IgD-negative memory B cell (primary cell): Measurements from ENCODE around the gene CELA3A. TPM values are rescaled to one million over a fixed set of nuclear protein-coding genes. Genes with fewer than 3 reads are reported as not detected.
A peak's percentile ranks its signal among the peaks of the same experiment; 100 is the strongest.

Experiments
- H3K27ac Mint-ChIP-seq, 3 donors: one replicate each; pipeline ENCODE4 v1.8.0; 2020 to 2022; ENCODE audit warnings: mild to moderate bottlenecking in 3 of 3, mixed read lengths in 3 of 3, moderate library complexity in 1 of 3
- H3K27me3 Mint-ChIP-seq: one replicate; pipeline ENCODE4 v1.8.0; 2021; ENCODE audit warnings: mixed read lengths
- H3K36me3 Mint-ChIP-seq: one replicate; pipeline ENCODE4 v1.8.0; 2020; ENCODE audit warnings: mild to moderate bottlenecking, mixed read lengths
- H3K4me1 Mint-ChIP-seq, 3 donors: one replicate each; pipeline ENCODE4 v1.8.0; 2020 to 2022; ENCODE audit warnings: mixed read lengths in 3 of 3, mild to moderate bottlenecking in 1 of 3
- H3K4me3 Mint-ChIP-seq, 4 donors: one replicate each; pipeline ENCODE4 v1.8.0; 2020 to 2022; ENCODE audit warnings: mild to moderate bottlenecking in 4 of 4, mixed read lengths in 4 of 4, moderate library complexity in 3 of 4
- H3K9me3 Mint-ChIP-seq, 3 donors: one replicate each; pipeline ENCODE4 v1.8.0; 2020 to 2021; ENCODE audit warnings: mixed read lengths in 3 of 3, mild to moderate bottlenecking in 1 of 3
- polyA plus RNA-seq: library from polyadenylated mRNA; unstranded; fragments of 300-500 nt; fragmentation: Illumina TruSeq; gene quantifications from one replicate; pipeline ENCODE4 v1.2.3, GENCODE V29; 2021

CELA3A gene
- polyA plus RNA-seq, 1 donor from 2014 or later: not detected

DNA sequence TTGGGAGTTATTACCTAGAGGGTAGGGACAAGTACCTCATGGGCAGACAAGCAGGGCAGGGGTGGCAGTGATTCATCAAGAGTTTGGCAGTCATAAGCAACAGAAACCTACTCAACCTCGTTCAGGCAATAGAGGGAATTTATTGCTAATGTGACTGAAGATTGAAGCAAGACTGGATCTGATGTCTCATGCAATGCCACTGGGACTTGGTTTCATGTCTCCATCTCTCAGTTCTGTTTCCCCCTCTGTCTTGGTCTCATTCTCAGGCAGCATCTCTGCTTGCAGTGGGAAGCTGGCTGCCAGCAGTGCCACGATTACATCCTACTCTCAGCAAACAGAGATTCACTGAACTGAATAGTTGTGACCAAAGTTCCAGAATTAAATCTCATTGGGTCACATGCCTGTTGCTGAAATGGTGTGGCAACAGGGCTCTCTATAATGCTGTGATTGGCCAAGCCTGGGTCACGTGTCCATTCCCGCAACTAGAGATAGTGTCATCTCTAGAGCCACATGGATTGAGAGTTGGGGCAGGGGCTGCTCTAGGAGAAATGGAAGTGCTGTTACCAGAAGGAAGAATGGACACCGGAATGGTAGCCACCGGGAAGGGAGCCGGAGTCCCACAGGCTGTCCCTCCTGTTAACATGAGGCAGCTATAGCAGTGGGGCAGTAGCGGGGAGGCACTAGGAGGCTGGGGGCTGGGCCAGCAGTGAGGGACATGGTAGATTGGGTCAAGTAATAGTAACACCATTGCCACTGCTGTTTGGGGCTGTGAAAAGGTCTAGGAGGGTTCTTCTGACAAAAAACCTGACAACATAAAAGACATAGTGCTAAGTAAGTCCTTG lies 47.1 kb downstream of the CELA3A start:
- Mint-ChIP-seq H3K36me3 (peaks cover 2% of the 10 kb centered on the region), H3K27ac (peak overlapping the region in 2 of 3 donors; percentile 36 to 87), H3K4me1 (peaks cover 11 to 21% (median 19%) of the 10 kb centered on the region in 3 donors), H3K9me3 (peaks cover 0 to 6% (median 4%) of the 10 kb centered on the region in 3 donors), H3K27me3 (no peaks in the 10 kb centered on the region), H3K4me3 (peak overlapping the region in 1 of 4 donors; percentile 72)

DNA sequence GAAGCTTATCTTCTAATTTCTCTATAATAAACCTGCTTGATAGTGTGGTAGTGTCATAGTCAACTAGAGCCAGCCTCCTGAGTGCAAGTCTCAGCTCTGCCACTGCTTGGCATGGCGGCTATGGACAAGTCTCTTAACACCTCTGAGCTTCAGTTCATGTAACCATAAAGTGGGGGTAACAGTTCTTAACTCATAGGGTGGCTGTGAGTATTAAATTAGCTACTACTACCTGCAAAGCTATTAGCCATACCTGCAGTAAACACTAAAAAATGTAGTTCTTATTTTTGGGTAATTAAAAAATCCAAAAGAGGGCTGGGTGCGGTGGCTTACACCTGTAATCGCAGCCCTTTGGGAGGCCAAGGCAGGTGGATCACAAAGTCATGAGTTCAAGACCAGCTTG lies 48.9 kb downstream of the CELA3A start:
- peak overlapping the region in 1 of 3 donors; percentile 75 for H3K27ac Mint-ChIP-seq
- peak overlapping the region in 1 of 4 donors; percentile 71 for H3K4me3 Mint-ChIP-seq
- peaks cover 0 to 3% (median 2%) of the 10 kb centered on the region in 3 donors for H3K9me3 Mint-ChIP-seq
- H3K4me1 Mint-ChIP-seq: peaks cover 12 to 23% (median 23%) of the 10 kb centered on the region in 3 donors
- peaks cover 6% of the 10 kb centered on the region for H3K36me3 Mint-ChIP-seq
- no peaks in the 10 kb centered on the region for H3K27me3 Mint-ChIP-seq

- Mint-ChIP-seq H3K27ac (peak overlapping the region; percentile 94 to 96 (median 95)), H3K4me3 (peak overlapping the region; percentile 85 to 96 (median 90)), H3K4me1 (peaks cover 17 to 33% (median 30%) of the 10 kb centered on the region in 3 donors), H3K36me3 (peaks cover 8% of the 10 kb centered on the region), H3K9me3 (no peaks in the 10 kb centered on the region), H3K27me3 (no peaks in the 10 kb centered on the region)
Observed at GRCh38 chr1:22051607-22052114, 50.2 kb downstream of the CELA3A start.

- peaks cover 23 to 39% (median 36%) of the 10 kb centered on the region in 3 donors for H3K4me1 Mint-ChIP-seq
Observed at GRCh38 chr1:22052115-22053016, 50.9 kb downstream of the CELA3A start, which contains the start of gene CDC42. CDC42 (plus strand) TSS chr1:22052709; CDS start chr1:22078479, 25,770 bp downstream.

GRCh38 chr1:22053017-22053860 lies 51.8 kb downstream of the CELA3A start:
- Mint-ChIP-seq H3K36me3 (peaks cover 8% of the 10 kb centered on the region), H3K27ac (peak overlapping the region; percentile 96 to 97 (median 96)), H3K9me3 (no peaks in the 10 kb centered on the region), H3K27me3 (no peaks in the 10 kb centered on the region), H3K4me1 (peaks cover 28 to 42% (median 38%) of the 10 kb centered on the region in 3 donors), H3K4me3 (peak overlapping the region; percentile 89 to 99 (median 96))

More at GRCh38 chr1:22052115-22053016, 50.9 kb downstream of the CELA3A start, which contains the start of gene CDC42:
- Mint-ChIP-seq H3K27ac (peak within 1 kb of the TSS; percentile 96 to 97 (median 96)), H3K9me3 (no peaks in the 10 kb centered on the region), H3K36me3 (peaks cover 8% of the 10 kb centered on the region), H3K27me3 (no peaks in the 10 kb centered on the region), H3K4me3 (peak within 1 kb of the TSS; percentile 89 to 99 (median 96))

- no peaks in the 10 kb centered on the region for H3K27me3 Mint-ChIP-seq
- H3K4me3 Mint-ChIP-seq: peak overlapping the region; percentile 89 to 99 (median 96)
- peak overlapping the region; percentile 96 to 97 (median 96) for H3K27ac Mint-ChIP-seq
- H3K9me3 Mint-ChIP-seq: no peaks in the 10 kb centered on the region
- peaks cover 28 to 37% (median 35%) of the 10 kb centered on the region in 3 donors for H3K4me1 Mint-ChIP-seq
- peaks cover 8% of the 10 kb centered on the region for H3K36me3 Mint-ChIP-seq
Observed at GRCh38 chr1:22053861-22054770, 52.7 kb downstream of the CELA3A start.

- Mint-ChIP-seq H3K4me3 (peak overlapping the region; percentile 54 to 90 (median 86)), H3K27me3 (no peaks in the 10 kb centered on the region), H3K36me3 (peaks cover 8% of the 10 kb centered on the region), H3K4me1 (peaks cover 34 to 40% (median 36%) of the 10 kb centered on the region in 3 donors), H3K27ac (peak overlapping the region; percentile 67 to 83 (median 74)), H3K9me3 (no peaks in the 10 kb centered on the region)
Observed at GRCh38 chr1:22055463-22055862, 54.0 kb downstream of the CELA3A start.

GRCh38 chr1:22056043-22056442 lies 54.6 kb downstream of the CELA3A start:
- Mint-ChIP-seq H3K4me1 (peaks cover 37 to 45% (median 42%) of the 10 kb centered on the region in 3 donors), H3K9me3 (no peaks in the 10 kb centered on the region), H3K4me3 (peak overlapping the region; percentile 62 to 90 (median 86)), H3K36me3 (peaks cover 8% of the 10 kb centered on the region), H3K27ac (peak overlapping the region; percentile 63 to 74 (median 67)), H3K27me3 (no peaks in the 10 kb centered on the region)

DNA sequence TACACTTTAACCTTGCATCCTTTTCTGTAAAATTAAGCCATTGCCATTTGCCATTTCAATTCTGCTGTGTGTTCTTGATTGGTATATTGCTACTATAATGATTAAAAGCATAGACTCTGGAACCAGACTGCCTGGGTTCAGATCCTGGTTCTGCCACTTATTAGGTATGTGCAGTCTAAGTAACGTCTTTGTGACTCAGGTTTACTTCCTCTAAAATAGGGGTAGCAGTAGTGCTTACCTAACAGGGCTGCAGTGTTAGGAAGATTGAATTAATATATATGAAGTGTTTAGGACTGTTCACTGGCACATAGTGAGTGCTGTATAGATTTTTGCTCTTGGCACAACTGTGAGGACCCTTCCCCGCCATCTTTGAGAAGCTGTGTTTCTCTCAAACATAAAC lies 55.5 kb downstream of the CELA3A start:
- no peaks in the 10 kb centered on the region for H3K27me3 Mint-ChIP-seq
- H3K36me3 Mint-ChIP-seq: peaks cover 8% of the 10 kb centered on the region
- no peaks in the 10 kb centered on the region for H3K9me3 Mint-ChIP-seq
- peak overlapping the region; percentile 54 to 74 (median 67) for H3K27ac Mint-ChIP-seq
- H3K4me1 Mint-ChIP-seq: peaks cover 37 to 45% (median 42%) of the 10 kb centered on the region in 3 donors
- H3K4me3 Mint-ChIP-seq: peak overlapping the region; percentile 24 to 87 (median 57)

- H3K4me3 Mint-ChIP-seq: peak overlapping the region in 1 of 4 donors; percentile 24
- H3K9me3 Mint-ChIP-seq: no peaks in the 10 kb centered on the region
- H3K27me3 Mint-ChIP-seq: no peaks in the 10 kb centered on the region
- H3K4me1 Mint-ChIP-seq: peaks cover 45 to 53% (median 50%) of the 10 kb centered on the region in 3 donors
- peaks cover 8% of the 10 kb centered on the region for H3K36me3 Mint-ChIP-seq
- peak overlapping the region in 1 of 3 donors; percentile 67 for H3K27ac Mint-ChIP-seq
Observed at GRCh38 chr1:22057861-22058260, 56.4 kb downstream of the CELA3A start.
